ENCODE results near the gene ZNF672. TPM values are rescaled to one million over a fixed set of nuclear protein-coding genes. Genes with fewer than 3 reads are reported as not detected.

ZNF672 gene
- total and polyA plus RNA-seq, 4 donors, result 13.8 to 35.1 (median 26.7) TPM

DNA sequence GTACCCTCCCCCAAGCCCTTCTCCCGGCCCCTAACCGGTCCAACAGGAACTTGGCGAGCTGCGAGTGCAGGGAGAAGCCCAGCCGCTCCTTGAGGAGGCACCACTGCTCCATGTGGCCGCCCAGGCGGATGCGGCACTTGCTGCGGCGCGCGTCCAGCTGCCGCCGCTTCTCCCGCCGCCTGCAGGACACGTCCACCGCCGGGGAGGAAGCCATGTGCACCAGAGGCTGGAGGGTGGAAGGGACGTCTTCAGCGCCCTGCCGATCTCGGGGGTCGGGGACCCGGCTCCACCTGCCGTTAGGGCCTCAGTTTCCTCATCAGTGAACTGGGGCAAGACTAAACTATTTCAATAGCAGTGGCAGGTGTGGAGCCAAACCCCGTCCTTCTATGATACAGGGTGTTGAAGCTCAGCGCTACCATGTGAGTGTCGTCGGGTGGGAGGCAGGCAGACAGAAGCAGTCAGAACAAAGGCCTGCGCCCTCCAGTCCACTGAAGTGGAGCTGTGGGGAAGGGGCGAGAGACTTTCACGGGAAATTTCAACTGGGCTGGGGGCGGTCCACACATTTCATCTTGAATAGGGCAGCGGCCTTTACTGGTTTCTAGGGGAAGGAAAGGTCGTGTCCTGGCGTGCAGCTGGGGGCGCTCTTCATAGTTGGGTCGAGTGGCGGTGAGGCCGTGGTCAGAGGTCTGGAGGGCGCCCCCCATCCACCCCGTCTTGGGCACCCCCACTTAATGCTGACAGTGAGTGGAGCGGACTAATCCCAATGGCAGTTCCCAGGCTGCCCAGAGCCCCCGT is 20.3 kb downstream of the ZNF672 start:
- H3K9me3 ChIP-seq (ENCODE audit: control insufficient read depth, insufficient read depth, low read length), result no peaks in the 10 kb centered on the region
- H3K36me3 ChIP-seq (ENCODE audit: control insufficient read depth, insufficient read depth, low read length), result peaks cover 35% of the 10 kb centered on the region
- DNase-seq (ENCODE audit: low read depth in 4 of 6, low spot score in 6 of 6), result peak in 3 of 6 donors; percentile 22 to 73 (median 69)
- H3K4me3 ChIP-seq (ENCODE audit: low read depth, low read length), result peak overlapping the region; percentile 86
- under 1% methylated on average over 38 of the region's 45 CpGs for WGBS (ENCODE audit: insufficient coverage)
- no peaks in the 10 kb centered on the region for H3K27me3 ChIP-seq (ENCODE audit: control insufficient read depth, insufficient read depth, low read length)
- H3K27ac ChIP-seq (ENCODE audit: low read depth, low read length), result peak overlapping the region; percentile 36
- H3K4me1 ChIP-seq (ENCODE audit: control insufficient read depth, insufficient read depth, low read length), result peaks cover 40% of the 10 kb centered on the region

DNA sequence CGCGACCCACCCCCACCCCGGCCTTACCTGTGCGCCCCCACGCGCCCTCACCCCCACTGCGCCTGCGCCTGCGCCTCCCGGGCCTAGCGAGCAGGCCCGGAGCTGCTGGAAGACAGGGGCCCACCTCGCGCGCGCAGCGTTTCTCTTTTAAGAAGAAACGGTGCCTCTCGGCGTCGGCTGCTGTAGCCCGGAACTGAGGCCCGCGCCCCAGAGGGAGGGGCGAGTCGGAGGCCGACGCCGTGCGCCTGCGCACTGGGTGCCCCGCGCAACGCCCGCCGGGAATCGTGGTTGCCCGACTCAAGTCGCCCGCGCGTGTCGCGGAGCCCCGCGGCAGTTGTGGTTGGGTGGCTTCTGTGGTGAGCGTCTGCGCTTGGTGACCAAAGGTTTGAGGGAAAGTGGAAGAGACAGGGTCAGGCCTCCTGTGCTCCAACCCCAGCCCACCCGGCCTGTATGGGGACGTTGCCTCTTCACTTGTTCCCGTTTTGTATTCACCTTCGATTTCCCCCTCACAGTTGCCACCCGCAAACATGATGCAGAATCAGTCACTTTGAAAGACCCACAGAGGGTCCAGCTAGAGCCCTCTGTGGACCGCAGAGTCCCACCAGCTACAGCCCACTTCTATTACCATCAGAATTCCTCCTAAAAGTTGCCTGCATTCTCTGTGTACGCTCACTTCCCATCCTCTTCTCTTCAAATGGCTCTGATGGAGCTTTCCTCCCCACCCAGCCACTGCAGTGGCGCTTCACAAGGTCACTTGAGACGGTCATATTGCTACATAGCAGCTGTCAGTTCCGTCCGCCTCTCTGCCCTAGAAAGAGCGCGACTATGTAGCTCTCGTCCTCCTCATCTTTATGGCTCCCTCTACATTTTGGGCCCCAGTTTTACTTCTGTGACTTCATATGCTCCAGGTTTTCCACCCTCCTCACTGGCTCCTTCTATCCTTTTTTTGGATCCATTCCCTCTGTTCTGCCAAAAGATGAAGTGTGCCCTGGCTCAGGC is 21.2 kb downstream of the ZNF672 start, which contains the start of gene ZNF692:
ZNF692 (minus strand) TSS at position 195 of the 999 bp plus-strand sequence. CDS start 776 bp downstream, outside the sequence.
- H3K27ac ChIP-seq (ENCODE audit: low read depth, low read length), result peak within 1 kb of the TSS; percentile 91
- peak within 1 kb of the TSS; percentile 86 for H3K4me3 ChIP-seq (ENCODE audit: low read depth, low read length)
- H3K9me3 ChIP-seq (ENCODE audit: control insufficient read depth, insufficient read depth, low read length), result no peaks in the 10 kb centered on the region
- peaks cover 46% of the 10 kb centered on the region for H3K4me1 ChIP-seq (ENCODE audit: control insufficient read depth, insufficient read depth, low read length)
- DNase-seq (ENCODE audit: low read depth in 4 of 6, low spot score in 6 of 6), result peak; percentile 88 to 99 (median 95)
- H3K27me3 ChIP-seq (ENCODE audit: control insufficient read depth, insufficient read depth, low read length), result no peaks in the 10 kb centered on the region
- H3K36me3 ChIP-seq (ENCODE audit: control insufficient read depth, insufficient read depth, low read length), result peaks cover 26% of the 10 kb centered on the region
- WGBS (ENCODE audit: insufficient coverage), result 7% methylated on average over 56 of the region's 62 CpGs

GRCh38 chr1:248860007-248860406 is 22.0 kb downstream of the ZNF672 start:
- WGBS (ENCODE audit: insufficient coverage), result 96% methylated on average over 2 of the region's 4 CpGs
- H3K36me3 ChIP-seq (ENCODE audit: control insufficient read depth, insufficient read depth, low read length), result peaks cover 19% of the 10 kb centered on the region
- H3K27me3 ChIP-seq (ENCODE audit: control insufficient read depth, insufficient read depth, low read length), result no peaks in the 10 kb centered on the region
- H3K4me1 ChIP-seq (ENCODE audit: control insufficient read depth, insufficient read depth, low read length), result peaks cover 46% of the 10 kb centered on the region
- H3K27ac ChIP-seq (ENCODE audit: low read depth, low read length), result no peak overlapping the region
- H3K9me3 ChIP-seq (ENCODE audit: control insufficient read depth, insufficient read depth, low read length), result no peaks in the 10 kb centered on the region
- no peak for DNase-seq (ENCODE audit: low read depth in 4 of 6, low spot score in 6 of 6)
- no peak overlapping the region for H3K4me3 ChIP-seq (ENCODE audit: low read depth, low read length)

DNA sequence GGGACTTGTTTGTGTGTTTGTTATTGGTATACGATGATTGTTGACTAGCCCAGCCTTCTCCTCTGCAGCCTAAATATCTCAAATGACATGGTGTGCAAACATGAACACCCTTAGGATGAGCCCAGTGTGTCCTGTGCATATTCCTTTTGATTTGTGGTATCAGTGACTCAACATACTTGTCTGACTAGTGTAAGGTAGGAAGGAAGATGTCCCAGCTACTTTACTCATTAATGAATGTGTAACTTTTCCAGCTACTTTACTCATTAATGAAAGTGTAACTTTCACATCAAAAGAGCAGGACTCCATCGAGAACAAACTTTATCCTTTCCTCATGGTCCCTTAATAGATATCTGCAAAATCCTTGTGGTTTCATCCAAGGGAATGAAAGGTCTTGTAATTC is 23.6 kb downstream of the ZNF672 start:
- peaks cover 37% of the 10 kb centered on the region for H3K4me1 ChIP-seq (ENCODE audit: control insufficient read depth, insufficient read depth, low read length)
- H3K9me3 ChIP-seq (ENCODE audit: control insufficient read depth, insufficient read depth, low read length), result no peaks in the 10 kb centered on the region
- H3K27ac ChIP-seq (ENCODE audit: low read depth, low read length), result no peak overlapping the region
- whole genome bisulfite sequencing (ENCODE audit: insufficient coverage), result no CpG with 5 or more reads among the region's 2 CpGs
- no peak overlapping the region for H3K4me3 ChIP-seq (ENCODE audit: low read depth, low read length)
- H3K27me3 ChIP-seq (ENCODE audit: control insufficient read depth, insufficient read depth, low read length), result no peaks in the 10 kb centered on the region
- peaks cover 5% of the 10 kb centered on the region for H3K36me3 ChIP-seq (ENCODE audit: control insufficient read depth, insufficient read depth, low read length)
- DNase-seq (ENCODE audit: low read depth in 4 of 6, low spot score in 6 of 6), result no peak

DNA sequence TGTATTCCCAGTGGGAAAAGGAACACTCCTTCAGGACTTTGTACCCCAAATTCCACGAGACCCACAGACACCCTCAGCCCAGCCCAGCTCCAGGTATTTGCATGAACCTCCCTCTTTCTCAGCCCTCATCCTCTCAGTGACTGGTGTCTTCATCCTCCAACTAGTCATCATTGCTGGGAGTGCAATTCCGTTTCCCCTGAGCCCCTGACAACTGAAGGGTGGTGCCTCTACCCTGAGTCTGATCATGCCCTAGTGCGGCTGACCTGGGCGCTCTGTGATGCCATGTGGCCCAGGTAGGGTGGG is 24.6 kb downstream of the ZNF672 start:
- no peaks in the 10 kb centered on the region for H3K27me3 ChIP-seq (ENCODE audit: control insufficient read depth, insufficient read depth, low read length)
- 26% methylated on average over 4 of the region's 4 CpGs for WGBS (ENCODE audit: insufficient coverage)
- H3K4me1 ChIP-seq (ENCODE audit: control insufficient read depth, insufficient read depth, low read length), result peaks cover 29% of the 10 kb centered on the region
- no peaks in the 10 kb centered on the region for H3K9me3 ChIP-seq (ENCODE audit: control insufficient read depth, insufficient read depth, low read length)
- peak overlapping the region; percentile 75 for H3K27ac ChIP-seq (ENCODE audit: low read depth, low read length)
- no peak for DNase-seq (ENCODE audit: low read depth in 4 of 6, low spot score in 6 of 6)
- H3K4me3 ChIP-seq (ENCODE audit: low read depth, low read length), result peak overlapping the region; percentile 68
- H3K36me3 ChIP-seq (ENCODE audit: control insufficient read depth, insufficient read depth, low read length), result no peaks in the 10 kb centered on the region

DNA sequence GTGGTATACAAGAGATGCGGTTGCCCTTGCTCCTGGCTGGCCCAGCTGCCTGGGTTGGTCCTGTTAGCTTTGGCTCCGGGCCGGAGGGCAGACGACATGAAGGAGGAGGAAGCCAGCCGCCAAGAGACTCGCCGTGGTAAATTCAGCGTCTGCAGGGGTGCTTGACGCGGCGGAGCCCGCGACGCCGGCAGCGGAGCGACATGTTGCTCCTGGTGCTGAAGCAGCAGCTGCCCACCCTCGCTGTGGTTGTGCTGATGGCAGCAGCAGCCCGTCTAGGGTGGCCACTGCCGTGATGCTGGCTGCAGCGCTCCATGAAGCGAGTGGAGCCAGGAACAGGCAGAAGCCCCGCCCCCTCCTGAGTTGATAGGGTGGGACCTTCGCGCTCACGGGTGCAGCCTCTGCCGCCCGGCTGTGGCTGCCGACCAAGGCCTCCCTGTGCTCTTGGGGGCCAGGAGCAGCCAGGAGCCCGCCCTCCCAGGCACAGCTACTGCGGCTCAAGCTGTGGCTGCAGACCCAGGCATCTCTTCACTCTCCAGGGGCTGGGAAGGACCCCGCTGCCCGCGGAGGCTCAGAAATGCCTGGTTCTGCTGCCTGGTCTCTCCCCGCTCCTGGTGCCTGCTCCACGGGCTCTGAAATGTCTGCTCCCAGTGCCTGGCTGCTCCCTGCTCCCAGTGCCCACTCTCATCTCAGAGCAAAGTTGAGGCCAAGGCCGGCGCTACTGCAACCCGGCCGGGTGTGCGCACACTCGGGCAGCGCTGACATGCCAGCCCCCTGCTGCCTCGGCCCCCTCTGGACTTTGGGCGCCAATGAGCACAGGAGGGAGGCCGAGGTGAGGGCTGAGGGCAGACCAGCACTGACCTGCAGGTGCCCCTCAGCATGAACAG is 25.2 kb downstream of the ZNF672 start:
- 2% methylated on average over 46 of the region's 46 CpGs for WGBS (ENCODE audit: insufficient coverage)
- Histone ChIP-seq H3K27ac (ENCODE audit: low read depth, low read length) (peak overlapping the region; percentile 75), H3K36me3 (ENCODE audit: control insufficient read depth, insufficient read depth, low read length) (no peaks in the 10 kb centered on the region)

GRCh38 chr1:248871837-248872401 is 33.9 kb downstream of the ZNF672 start:
- DNase-seq (ENCODE audit: low read depth in 4 of 6, low spot score in 6 of 6), result no peak
- H3K4me1 ChIP-seq (ENCODE audit: control insufficient read depth, insufficient read depth, low read length), result peaks cover 12% of the 10 kb centered on the region
- H3K27ac ChIP-seq (ENCODE audit: low read depth, low read length), result no peak overlapping the region
- no peaks in the 10 kb centered on the region for H3K27me3 ChIP-seq (ENCODE audit: control insufficient read depth, insufficient read depth, low read length)
- H3K36me3 ChIP-seq (ENCODE audit: control insufficient read depth, insufficient read depth, low read length), result no peaks in the 10 kb centered on the region
- 93% methylated on average over 3 of the region's 3 CpGs for whole genome bisulfite sequencing (ENCODE audit: insufficient coverage)
- H3K9me3 ChIP-seq (ENCODE audit: control insufficient read depth, insufficient read depth, low read length), result no peaks in the 10 kb centered on the region
- H3K4me3 ChIP-seq (ENCODE audit: low read depth, low read length), result no peak overlapping the region

More for the DNA sequence above, 25.2 kb downstream of the ZNF672 start:
- Histone ChIP-seq H3K9me3 (ENCODE audit: control insufficient read depth, insufficient read depth, low read length) (no peaks in the 10 kb centered on the region), H3K4me3 (ENCODE audit: low read depth, low read length) (peak overlapping the region; percentile 68), H3K27me3 (ENCODE audit: control insufficient read depth, insufficient read depth, low read length) (no peaks in the 10 kb centered on the region), H3K4me1 (ENCODE audit: control insufficient read depth, insufficient read depth, low read length) (peaks cover 24% of the 10 kb centered on the region)
- peak in 4 of 6 donors; percentile 69 to 96 (median 82) for DNase-seq (ENCODE audit: low read depth in 4 of 6, low spot score in 6 of 6)

DNA sequence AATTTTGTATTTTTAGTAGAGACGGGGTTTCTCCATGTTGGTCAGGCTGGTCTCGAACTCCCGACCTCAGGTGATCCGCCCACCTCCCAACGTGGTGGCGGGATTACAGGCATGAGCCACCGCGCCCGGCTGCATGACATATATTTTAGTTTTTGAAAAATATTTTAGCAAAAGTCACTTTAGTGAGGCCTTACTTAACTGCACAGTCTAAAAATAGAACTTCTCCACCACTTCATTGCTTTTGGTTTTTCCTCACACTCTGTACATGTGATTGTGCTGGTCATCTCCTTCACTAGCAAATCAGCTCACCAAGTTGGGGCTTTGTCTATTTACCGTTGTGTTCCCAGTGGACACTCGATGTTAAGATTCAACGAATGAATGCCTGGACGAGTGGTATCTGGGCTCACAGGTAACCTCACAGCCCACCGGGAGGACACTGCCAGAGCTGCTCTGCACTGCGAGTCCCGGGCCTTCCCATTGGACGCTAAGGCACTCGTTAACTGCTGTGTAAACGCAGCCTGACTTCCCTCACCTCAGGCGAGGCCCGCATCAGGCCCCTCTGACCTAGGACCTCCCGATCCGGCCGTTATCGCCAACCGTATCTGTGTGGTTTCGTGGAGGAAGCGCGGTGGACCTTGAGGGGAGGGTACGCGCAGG is 34.9 kb downstream of the ZNF672 start:
- 0% methylated on average over 10 of the region's 31 CpGs for WGBS (ENCODE audit: insufficient coverage)
- H3K36me3 ChIP-seq (ENCODE audit: control insufficient read depth, insufficient read depth, low read length), result no peaks in the 10 kb centered on the region
- peak in 5 of 6 donors; percentile 56 to 88 (median 60) for DNase-seq (ENCODE audit: low read depth in 4 of 6, low spot score in 6 of 6)

More for the DNA sequence above, 34.9 kb downstream of the ZNF672 start:
- H3K27ac ChIP-seq (ENCODE audit: low read depth, low read length), result peak overlapping the region; percentile 99
- H3K4me1 ChIP-seq (ENCODE audit: control insufficient read depth, insufficient read depth, low read length), result peaks cover 12% of the 10 kb centered on the region
- no peaks in the 10 kb centered on the region for H3K9me3 ChIP-seq (ENCODE audit: control insufficient read depth, insufficient read depth, low read length)
- no peaks in the 10 kb centered on the region for H3K27me3 ChIP-seq (ENCODE audit: control insufficient read depth, insufficient read depth, low read length)
- H3K4me3 ChIP-seq (ENCODE audit: low read depth, low read length), result peak overlapping the region; percentile 94

Data from spinal cord (tissue), 10 donors.